Body of pancreas (tissue), 4 donors: ENCODE data around the gene PDE6B. TPM values are rescaled to one million over a fixed set of nuclear protein-coding genes. Genes with fewer than 3 reads are reported as not detected.

Experiments used
- ATAC-seq: fragments of 150-250 bp; one replicate; pipeline ENCODE4 v1.9.1; 2016
- DNase-seq, 4 donors: peaks; one replicate each; pipeline ENCODE4 v3.0.0-alpha.2; 2019
- H3K27ac ChIP-seq, 4 donors: fragments of 200-600 bp; sonication (generic); 1 replicate in 3 of 4; 2 replicates in 1 of 4; pipeline versions ENCODE4 v1.5.1 to v1.6.1; 2016 to 2019; ENCODE audit warnings: mild to moderate bottlenecking in 1 of 4, mixed read lengths in 1 of 4, moderate library complexity in 1 of 4
- H3K27me3 ChIP-seq, 2 donors: fragments of 200-600 bp; sonication (generic); one replicate each; pipeline ENCODE4 v1.6.0; 2016; ENCODE audit warnings: mild to moderate bottlenecking in 1 of 2
- H3K36me3 ChIP-seq, 2 donors: fragments of 200-600 bp; sonication (generic); replicated peaks in 1 of 2; 2 replicates each; pipeline ENCODE4 v1.5.1; 2016; ENCODE audit warnings: low read depth in 2 of 2; ENCODE audit not compliant: insufficient read depth in 1 of 2
- H3K4me1 ChIP-seq: fragments of 200-600 bp; sonication (generic); one replicate; pipeline ENCODE4 v1.6.0; 2016
- H3K4me3 ChIP-seq, 2 donors: fragments of 200-600 bp; sonication (generic); 1 replicate in 1 of 2; 2 replicates in 1 of 2; pipeline ENCODE4 v1.5.1; 2016 to 2019
- H3K9me3 ChIP-seq, 3 donors: fragments of 200-600 bp; sonication (generic); 1 replicate in 2 of 3; 2 replicates in 1 of 3; pipeline ENCODE4 v1.5.1; 2016
- POLR2A ChIP-seq, 3 donors: fragments of 450-650 bp; IDR thresholded peaks; one replicate each; pipeline ENCODE4 v1.6.1; 2016; ENCODE audit warnings: antibody characterized with exemption in 3 of 3, mild to moderate bottlenecking in 2 of 3
- WGBS, 2 donors: methylation state at CpG; one replicate each; pipeline ENCODE4 v1.1.5; 2017; 5-methylcytosine and 5-hydroxymethylcytosine counted together
- intact Hi-C: fragments of 100-400 bp; cut with DNase I; formaldehyde crosslinking; loops from one replicate; pipeline ENCODE4 v1.15.1; 2023
- total RNA-seq, 2 donors: library from RNA; depleted of rRNA; stranded (reverse); fragments of >200 nt; gene quantifications; one replicate each; pipeline ENCODE4 v1.1.0, GENCODE V29; 2016
- TF ChIP-seq, protein P1 (sequence below), 7 experiments: fragments of 450-650 bp in 4 of 7; fragments of 200-600 bp in 3 of 7; sonication (generic) in 3 of 7; IDR thresholded peaks; one replicate each; pipeline ENCODE4 v1.5.1; 2016 to 2019; ENCODE audit warnings: antibody characterized with exemption in 7 of 7

Gene PDE6B
- total RNA-seq, 2 donors from 2014 or later: 0.26 TPM; not detected in 1

- H3K36me3 ChIP-seq: no peaks in the 10 kb centered on the region
- no peak for TF ChIP-seq POLR2A (IDR thresholded peaks at IDR 0.05)
- TF ChIP-seq, protein P1, sequence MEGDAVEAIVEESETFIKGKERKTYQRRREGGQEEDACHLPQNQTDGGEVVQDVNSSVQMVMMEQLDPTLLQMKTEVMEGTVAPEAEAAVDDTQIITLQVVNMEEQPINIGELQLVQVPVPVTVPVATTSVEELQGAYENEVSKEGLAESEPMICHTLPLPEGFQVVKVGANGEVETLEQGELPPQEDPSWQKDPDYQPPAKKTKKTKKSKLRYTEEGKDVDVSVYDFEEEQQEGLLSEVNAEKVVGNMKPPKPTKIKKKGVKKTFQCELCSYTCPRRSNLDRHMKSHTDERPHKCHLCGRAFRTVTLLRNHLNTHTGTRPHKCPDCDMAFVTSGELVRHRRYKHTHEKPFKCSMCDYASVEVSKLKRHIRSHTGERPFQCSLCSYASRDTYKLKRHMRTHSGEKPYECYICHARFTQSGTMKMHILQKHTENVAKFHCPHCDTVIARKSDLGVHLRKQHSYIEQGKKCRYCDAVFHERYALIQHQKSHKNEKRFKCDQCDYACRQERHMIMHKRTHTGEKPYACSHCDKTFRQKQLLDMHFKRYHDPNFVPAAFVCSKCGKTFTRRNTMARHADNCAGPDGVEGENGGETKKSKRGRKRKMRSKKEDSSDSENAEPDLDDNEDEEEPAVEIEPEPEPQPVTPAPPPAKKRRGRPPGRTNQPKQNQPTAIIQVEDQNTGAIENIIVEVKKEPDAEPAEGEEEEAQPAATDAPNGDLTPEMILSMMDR (IDR thresholded peaks at IDR 0.05): no peak
- H3K27ac ChIP-seq: no peak overlapping the region
- intact Hi-C loops: no loop called here
- peaks cover 0 to 5% of the 10 kb centered on the region in 2 donors for H3K27me3 ChIP-seq
- H3K4me3 ChIP-seq: no peak overlapping the region
- no peaks in the 10 kb centered on the region for H3K9me3 ChIP-seq
- ATAC-seq (no peak), DNase-seq (no peak)
- WGBS, 2 donors: 53 to 69% methylated on average over 8 to 24 of the region's 24 CpGs
- H3K4me1 ChIP-seq: no peaks in the 10 kb centered on the region
These were observed 23.5 kb upstream of the PDE6B start for GRCh38 chr4:601612-602558.

DNA sequence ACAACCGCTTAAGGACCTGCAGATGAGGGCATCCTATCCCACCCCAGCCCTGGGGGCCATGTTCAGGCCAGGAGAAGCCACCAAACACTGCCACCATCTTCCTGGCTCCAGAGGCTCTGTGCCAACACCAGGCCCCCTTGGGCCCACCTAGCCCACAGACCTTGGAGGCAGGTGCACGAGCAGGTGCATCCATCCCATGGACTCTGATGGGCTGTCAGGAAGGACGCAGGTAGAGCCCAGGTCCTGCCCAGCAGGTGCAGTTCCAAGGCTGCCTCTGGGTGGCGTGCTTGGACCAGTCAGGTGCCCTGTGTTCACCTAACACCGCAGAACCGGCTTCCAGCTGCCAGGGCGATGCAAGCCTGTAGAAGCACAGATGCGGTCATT, 22.8 kb upstream of the PDE6B start:
- no peaks in the 10 kb centered on the region for H3K36me3 ChIP-seq
- peaks cover 0 to 5% of the 10 kb centered on the region in 2 donors for H3K27me3 ChIP-seq
- H3K4me3 ChIP-seq: no peak overlapping the region
- no peak overlapping the region for H3K27ac ChIP-seq
- peak; percentile 66 for ATAC-seq
- TF ChIP-seq, protein P1 (IDR thresholded peaks at IDR 0.05): peak in 5 of 7 experiments; percentile 27 to 62 (median 53)
- TF ChIP-seq POLR2A (IDR thresholded peaks at IDR 0.05): no peak
- intact Hi-C loops: no loop called here
- WGBS, 2 donors: 17 to 47% methylated on average over 2 to 8 of the region's 8 CpGs
- H3K4me1 ChIP-seq: no peaks in the 10 kb centered on the region
- H3K9me3 ChIP-seq: no peaks in the 10 kb centered on the region
- peak; percentile 62 to 81 (median 70) for DNase-seq

GRCh38 chr4:604131-604530, 21.2 kb upstream of the PDE6B start:
- ATAC-seq (no peak), DNase-seq (no peak)
- Histone ChIP-seq H3K27me3 (peaks cover 0 to 5% of the 10 kb centered on the region in 2 donors), H3K36me3 (no peaks in the 10 kb centered on the region), H3K9me3 (no peaks in the 10 kb centered on the region), H3K27ac (no peak overlapping the region), H3K4me1 (no peaks in the 10 kb centered on the region), H3K4me3 (no peak overlapping the region)
- TF ChIP-seq, protein P1 (IDR thresholded peaks at IDR 0.05): no peak
- no peak for TF ChIP-seq POLR2A (IDR thresholded peaks at IDR 0.05)
- intact Hi-C loops: no loop called here
- WGBS, 2 donors: 64 to 66% methylated on average over 3 of the region's 3 CpGs

- WGBS, 2 donors: 72 to 79% methylated on average over 17 of the region's 17 CpGs
- no peak overlapping the region for H3K4me3 ChIP-seq
- H3K4me1 ChIP-seq: no peaks in the 10 kb centered on the region
- H3K27ac ChIP-seq: no peak overlapping the region
- TF ChIP-seq, protein P1 (IDR thresholded peaks at IDR 0.05): no peak
- peaks cover 0 to 5% of the 10 kb centered on the region in 2 donors for H3K27me3 ChIP-seq
- no peak for ATAC-seq
- H3K9me3 ChIP-seq: no peaks in the 10 kb centered on the region
- DNase-seq: no peak
- H3K36me3 ChIP-seq: no peaks in the 10 kb centered on the region
- intact Hi-C loops: no loop called here
These were observed 19.5 kb upstream of the PDE6B start for GRCh38 chr4:605702-606425.
